Measurements from ENCODE around the gene ADGRG3. TPM values are rescaled to one million over a fixed set of nuclear protein-coding genes. Genes with fewer than 3 reads are reported as not detected.

The ADGRG3 gene, protein sequence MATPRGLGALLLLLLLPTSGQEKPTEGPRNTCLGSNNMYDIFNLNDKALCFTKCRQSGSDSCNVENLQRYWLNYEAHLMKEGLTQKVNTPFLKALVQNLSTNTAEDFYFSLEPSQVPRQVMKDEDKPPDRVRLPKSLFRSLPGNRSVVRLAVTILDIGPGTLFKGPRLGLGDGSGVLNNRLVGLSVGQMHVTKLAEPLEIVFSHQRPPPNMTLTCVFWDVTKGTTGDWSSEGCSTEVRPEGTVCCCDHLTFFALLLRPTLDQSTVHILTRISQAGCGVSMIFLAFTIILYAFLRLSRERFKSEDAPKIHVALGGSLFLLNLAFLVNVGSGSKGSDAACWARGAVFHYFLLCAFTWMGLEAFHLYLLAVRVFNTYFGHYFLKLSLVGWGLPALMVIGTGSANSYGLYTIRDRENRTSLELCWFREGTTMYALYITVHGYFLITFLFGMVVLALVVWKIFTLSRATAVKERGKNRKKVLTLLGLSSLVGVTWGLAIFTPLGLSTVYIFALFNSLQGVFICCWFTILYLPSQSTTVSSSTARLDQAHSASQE
- not detected for polyA plus RNA-seq (2012; ENCODE audit: insufficient read depth, insufficient read length)

- H3K4me3 ChIP-seq (ENCODE audit: low read length) = no peak within 1 kb of the TSS
- DNase-seq (ENCODE audit: low read depth, low spot score) = no peak
Observed at GRCh38 chr16:57668263-57668571, at the start of gene ADGRG3. ADGRG3 (plus strand) TSS chr16:57668306; CDS start chr16:57668348, 42 bp downstream.

DNA sequence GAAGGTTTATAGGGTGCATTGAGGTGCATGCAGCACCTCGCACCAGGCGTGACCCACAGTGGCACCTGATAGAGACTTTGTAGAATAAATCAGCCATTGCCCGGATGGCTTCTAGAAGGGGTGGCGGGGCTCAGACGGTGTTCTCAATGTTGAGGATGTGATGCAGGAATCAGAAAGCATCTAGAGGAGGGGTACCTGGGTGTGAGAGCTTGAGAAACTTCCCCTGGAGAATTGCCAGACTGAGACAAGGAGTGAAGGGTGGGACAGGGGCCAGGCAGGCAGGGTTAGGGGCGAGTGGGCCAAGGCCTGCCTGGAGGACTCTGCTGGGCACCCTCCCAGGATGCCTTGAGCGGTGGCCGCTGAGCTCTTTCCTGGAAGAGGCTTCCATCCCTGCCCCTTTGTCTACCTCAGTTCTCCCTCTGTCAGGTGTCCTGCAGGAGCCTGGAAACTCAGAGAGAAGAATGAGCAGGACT is 48.9 kb upstream of the ADGRG3 start:
- no peak overlapping the region for H3K4me3 ChIP-seq (ENCODE audit: low read length)
- no peak for DNase-seq (ENCODE audit: low read depth, low spot score)

GRCh38 chr16:57619606-57620334 is 48.3 kb upstream of the ADGRG3 start:
- DNase-seq (ENCODE audit: low read depth, low spot score) = no peak
- no peak overlapping the region for H3K4me3 ChIP-seq (ENCODE audit: low read length)

DNA sequence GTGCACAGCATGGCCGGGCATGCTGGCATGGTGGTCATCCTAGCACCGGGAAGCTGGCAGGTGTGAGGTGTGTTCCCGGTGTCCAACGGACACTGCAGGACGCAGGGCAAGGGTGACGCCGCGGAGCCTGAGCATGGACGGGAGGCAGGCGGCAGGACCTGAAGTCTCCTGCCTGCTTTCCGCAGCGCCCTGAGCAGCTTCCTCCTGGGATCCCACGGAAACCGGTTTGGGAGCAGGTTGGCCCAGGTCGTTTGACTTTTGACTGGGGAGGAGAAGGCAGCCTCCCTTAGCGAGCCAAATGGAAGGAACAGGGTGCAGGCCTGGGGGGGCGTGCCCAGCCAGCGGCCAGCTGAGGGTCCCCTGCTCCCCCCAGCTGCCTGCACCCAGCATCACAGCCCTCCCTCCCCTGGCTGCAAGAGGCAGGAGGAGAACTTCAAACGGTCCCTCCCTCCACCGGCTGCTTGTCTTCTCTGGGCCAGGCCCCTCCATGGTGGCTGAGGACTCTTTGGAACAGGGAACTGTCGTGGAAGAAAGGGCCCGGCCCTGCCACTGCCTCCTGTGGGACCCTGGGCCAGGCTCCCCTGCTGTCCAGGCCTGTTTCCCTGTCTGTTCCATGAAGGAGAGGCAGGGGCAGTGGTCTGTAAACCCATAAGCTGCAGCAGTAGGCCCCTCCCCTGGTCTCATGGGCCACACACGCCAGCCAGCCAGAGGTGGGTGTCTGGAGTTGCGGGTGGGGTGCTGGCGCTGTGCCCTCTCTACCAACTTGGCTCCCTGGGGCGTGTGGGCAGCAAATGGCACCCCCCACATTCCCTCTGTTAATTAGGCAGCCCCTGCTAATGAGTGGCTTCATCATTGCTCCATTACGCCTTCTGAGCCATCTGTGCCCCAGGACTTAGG is 47.5 kb upstream of the ADGRG3 start:
- DNase-seq (ENCODE audit: low read depth, low spot score) = no peak
- no peak overlapping the region for H3K4me3 ChIP-seq (ENCODE audit: low read length)

DNA sequence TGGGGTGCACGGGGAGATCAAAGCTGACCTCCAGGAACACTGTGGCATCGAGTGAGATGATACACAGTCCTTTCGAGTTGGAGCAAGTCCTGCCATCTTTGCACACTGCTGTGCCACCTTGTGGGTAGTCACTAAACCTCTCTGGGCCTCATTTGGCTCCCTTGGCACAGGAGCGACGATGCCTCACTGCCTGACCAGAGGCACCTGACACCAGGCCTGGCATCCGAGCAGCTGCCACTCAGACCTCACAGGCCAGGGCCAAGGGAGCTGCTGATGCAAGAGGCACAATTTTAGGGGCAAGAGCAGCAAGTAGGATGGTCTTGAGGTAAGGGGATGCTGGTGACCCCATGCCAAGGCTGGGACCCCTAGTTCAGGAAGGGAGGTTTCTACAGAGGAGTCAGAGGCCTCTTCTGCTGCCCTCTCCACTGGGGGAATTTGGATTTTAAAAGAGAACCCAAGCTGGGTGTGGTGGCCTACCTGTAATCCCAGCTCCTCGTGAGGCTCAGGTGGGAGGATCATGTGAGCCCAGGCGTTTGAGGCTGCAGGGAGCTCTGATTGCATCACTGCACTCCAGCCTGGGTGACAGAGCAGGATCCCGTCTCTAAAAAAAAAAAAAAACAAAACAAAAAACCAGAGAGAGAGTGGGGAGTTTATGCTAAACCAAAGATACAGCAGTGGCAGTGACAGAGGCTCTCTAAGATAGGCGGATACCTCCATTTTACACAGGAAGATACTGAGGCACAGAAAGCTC is 46.4 kb upstream of the ADGRG3 start:
- no peak for DNase-seq (ENCODE audit: low read depth, low spot score)
- H3K4me3 ChIP-seq (ENCODE audit: low read length) = no peak overlapping the region

GRCh38 chr16:57622361-57623250 is 45.5 kb upstream of the ADGRG3 start:
- no peak overlapping the region for H3K4me3 ChIP-seq (ENCODE audit: low read length)
- no peak for DNase-seq (ENCODE audit: low read depth, low spot score)

DNA sequence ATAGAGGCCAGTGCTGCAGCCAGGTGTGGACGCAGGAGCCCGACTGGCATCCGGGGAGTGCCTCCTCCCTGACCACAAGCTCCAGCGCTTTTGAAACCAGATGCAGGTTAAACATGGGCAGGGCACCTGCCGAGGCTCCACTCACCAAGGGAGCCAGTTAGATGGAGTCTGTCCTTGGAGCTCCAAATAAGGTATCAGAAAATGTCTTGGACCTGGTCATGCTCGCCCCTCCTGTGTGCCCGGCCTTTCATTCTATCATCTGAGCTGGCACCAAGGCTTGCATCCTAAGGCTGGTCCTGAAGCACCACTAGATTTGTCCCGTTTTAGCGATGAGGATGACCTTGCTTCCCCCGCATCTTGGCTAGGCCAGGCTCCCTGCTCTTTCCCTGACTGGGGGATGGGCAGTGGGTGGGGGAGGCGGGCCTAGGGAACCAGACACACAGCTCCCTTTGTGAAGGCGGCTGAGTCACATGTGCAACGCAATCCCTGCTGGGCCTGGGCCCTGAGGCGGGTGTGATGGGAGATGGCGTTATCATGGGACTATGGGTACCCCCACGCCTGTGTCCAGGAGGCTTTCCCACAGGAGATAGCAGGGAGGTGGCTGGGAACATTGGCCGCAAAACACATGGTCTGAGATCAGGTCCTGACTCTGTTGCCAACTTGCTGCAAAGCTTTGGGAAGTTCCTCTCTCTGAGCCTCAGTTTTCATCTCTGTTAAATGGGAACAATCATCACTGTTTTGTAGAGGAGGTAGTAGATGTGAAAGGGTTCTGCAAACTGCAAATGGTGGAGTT is 44.7 kb upstream of the ADGRG3 start:
- no peak for DNase-seq (ENCODE audit: low read depth, low spot score)
- no peak overlapping the region for H3K4me3 ChIP-seq (ENCODE audit: low read length)

GRCh38 chr16:57624044-57624688 is 43.9 kb upstream of the ADGRG3 start:
- H3K4me3 ChIP-seq (ENCODE audit: low read length) = no peak overlapping the region

GRCh38 chr16:57624806-57625500 is 43.2 kb upstream of the ADGRG3 start:
- H3K4me3 ChIP-seq (ENCODE audit: low read length) = no peak overlapping the region
- no peak for DNase-seq (ENCODE audit: low read depth, low spot score)

More at GRCh38 chr16:57624044-57624688, 43.9 kb upstream of the ADGRG3 start:
- no peak for DNase-seq (ENCODE audit: low read depth, low spot score)

DNA sequence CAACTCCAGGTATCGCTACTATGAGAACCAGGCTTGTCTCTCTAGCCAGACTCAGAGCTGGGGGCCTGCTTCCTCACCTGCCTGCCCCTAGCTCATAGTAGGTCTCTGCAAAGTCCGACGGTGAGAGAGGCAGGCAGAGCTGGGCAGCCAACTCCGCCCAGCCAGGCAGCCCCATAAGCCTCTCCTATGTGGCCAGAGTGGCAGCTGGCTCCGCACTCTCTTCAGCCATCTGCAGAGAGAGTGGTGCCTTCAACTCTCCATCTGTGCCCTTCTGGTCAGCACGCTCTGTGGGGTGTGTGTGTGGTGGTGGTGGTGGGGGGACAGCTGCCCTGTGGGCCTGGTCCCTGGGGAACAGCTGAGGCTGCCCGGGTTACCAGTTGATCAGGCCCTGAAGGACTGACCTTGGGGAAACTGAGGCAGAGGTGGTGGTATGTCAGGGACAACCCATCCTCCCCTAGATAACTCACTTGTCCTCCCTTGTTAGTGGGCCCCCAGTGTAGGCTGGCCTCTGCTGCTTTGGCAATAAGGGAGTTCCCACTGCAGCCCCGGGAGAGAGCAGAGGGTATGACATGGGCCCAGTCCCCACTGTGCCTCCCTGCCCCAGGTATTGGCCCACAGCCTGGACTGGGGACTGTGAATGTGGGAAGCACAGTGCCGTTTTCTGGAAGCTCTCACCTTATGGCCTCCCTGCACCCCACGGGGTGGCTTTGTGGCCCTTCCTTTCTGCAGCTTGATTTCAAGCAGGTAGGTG is 41.5 kb upstream of the ADGRG3 start:
- no peak overlapping the region for H3K4me3 ChIP-seq (ENCODE audit: low read length)
- DNase-seq (ENCODE audit: low read depth, low spot score) = no peak

- no peak for DNase-seq (ENCODE audit: low read depth, low spot score)
- no peak overlapping the region for H3K4me3 ChIP-seq (ENCODE audit: low read length)
Observed at GRCh38 chr16:57627184-57627871, 40.8 kb upstream of the ADGRG3 start.

DNA sequence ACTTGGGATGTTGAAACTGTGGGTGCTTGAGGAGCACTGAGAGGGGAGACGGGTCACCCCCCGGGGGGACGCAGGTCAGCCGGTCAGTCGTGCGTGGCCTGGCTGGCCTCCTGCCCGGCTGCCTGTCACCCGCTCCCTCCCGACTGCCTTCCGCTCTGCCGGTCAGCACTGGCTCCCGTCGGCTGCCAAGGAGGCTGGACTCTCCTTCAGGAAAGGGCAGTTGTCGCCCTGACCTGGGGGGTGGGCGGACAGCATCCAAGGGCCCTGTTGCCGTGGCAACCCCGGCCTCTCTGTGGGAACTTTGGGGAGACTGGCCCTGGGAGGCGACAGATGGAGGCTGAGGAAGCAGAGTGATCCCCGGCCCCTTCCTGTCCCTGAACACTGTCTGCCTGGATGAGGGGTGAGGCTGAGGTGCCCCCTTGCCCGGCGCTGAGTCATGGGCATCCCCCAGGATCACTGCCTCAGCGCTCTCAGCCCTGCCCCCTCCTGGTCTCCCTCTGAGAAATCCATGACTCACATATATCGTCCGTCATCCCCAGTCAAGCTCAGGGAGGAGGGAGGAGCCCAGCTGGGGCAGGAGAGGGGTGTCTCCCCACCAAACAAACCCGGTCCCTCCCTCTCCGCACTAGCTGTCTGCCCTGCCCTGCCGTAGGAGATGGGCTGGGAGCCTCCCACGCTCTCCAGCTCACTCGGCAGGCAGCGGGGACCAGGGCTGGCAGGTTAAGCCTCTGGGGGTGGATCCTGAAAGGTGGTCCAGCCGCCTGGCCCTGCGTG is 39.9 kb upstream of the ADGRG3 start, which contains the start of gene ADGRG1:
TSS of gene ADGRG1 (plus strand) at position 623 of the 774 bp plus-strand sequence. CDS start 21,658 bp downstream, outside the sequence.
- no peak within 1 kb of the TSS for H3K4me3 ChIP-seq (ENCODE audit: low read length)
- no peak for DNase-seq (ENCODE audit: low read depth, low spot score)

- no peak overlapping the region for H3K4me3 ChIP-seq (ENCODE audit: low read length)
- no peak for DNase-seq (ENCODE audit: low read depth, low spot score)
Observed at GRCh38 chr16:57628783-57629293, 39.3 kb upstream of the ADGRG3 start.
